Measurements from ENCODE around the gene XBP1. TPM values are rescaled to one million over a fixed set of nuclear protein-coding genes. Genes with fewer than 3 reads are reported as not detected.

The XBP1 gene
- total RNA-seq, 1 donor from 2014 or later: 262 TPM

Other genes with a start within 250 kb of the XBP1 start
- gene TTC28, start 120.7 kb downstream of the XBP1 start, total RNA-seq: 56.8 TPM
- gene CHEK2, start 58.7 kb downstream of the XBP1 start, total RNA-seq: 8.4 TPM
- 17.3 TPM for gene HSCB, start 58.5 kb downstream of the XBP1 start, total RNA-seq
- 12.2 TPM for gene CCDC117, start 27.9 kb downstream of the XBP1 start, total RNA-seq
- gene ZNRF3, start 83.0 kb upstream of the XBP1 start, total RNA-seq: 9.6 TPM